KOPT-K1 (cell line): ENCODE data around the gene SRPK1.

ENCODE experiments used
- H3K27ac ChIP-seq: fragments of 200-600 bp; sonication (generic); 2 replicates; pipeline ENCODE4 v1.5.1; 2016; ENCODE audit warnings: antibody characterized with exemption, mild to moderate bottlenecking, low read depth, low read length; ENCODE audit not compliant: poor library complexity, severe bottlenecking
- H3K36me3 ChIP-seq: fragments of 200-600 bp; sonication (generic); 2 replicates; pipeline ENCODE4 v1.5.1; 2017; ENCODE audit warnings: antibody characterized with exemption, mild to moderate bottlenecking, low read length, moderate library complexity; ENCODE audit not compliant: insufficient read depth
- H3K9me3 ChIP-seq: fragments of 200-600 bp; sonication (generic); 2 replicates; pipeline ENCODE4 v1.5.1; 2017; ENCODE audit warnings: antibody characterized with exemption, low read length, mild to moderate bottlenecking; ENCODE audit not compliant: insufficient read depth, poor library complexity, severe bottlenecking

SRPK1 gene

GRCh38 chr6:35897036-35897435, 23.9 kb downstream of the SRPK1 start:
- H3K36me3 ChIP-seq: peaks cover 75% of the 10 kb centered on the region
- H3K9me3 ChIP-seq: no peaks in the 10 kb centered on the region
- H3K27ac ChIP-seq: no peak overlapping the region

- Histone ChIP-seq H3K9me3 (no peaks in the 10 kb centered on the region), H3K36me3 (peaks cover 70% of the 10 kb centered on the region), H3K27ac (no peak overlapping the region)
These were observed 24.7 kb downstream of the SRPK1 start for GRCh38 chr6:35896228-35896627.

- Histone ChIP-seq H3K36me3 (peaks cover 70% of the 10 kb centered on the region), H3K9me3 (no peaks in the 10 kb centered on the region), H3K27ac (no peak overlapping the region)
These were observed 25.3 kb downstream of the SRPK1 start for GRCh38 chr6:35895560-35895959.

GRCh38 chr6:35894776-35895175, 26.1 kb downstream of the SRPK1 start:
- no peaks in the 10 kb centered on the region for H3K9me3 ChIP-seq
- H3K27ac ChIP-seq: no peak overlapping the region
- peaks cover 71% of the 10 kb centered on the region for H3K36me3 ChIP-seq

- Histone ChIP-seq H3K27ac (no peak overlapping the region), H3K9me3 (no peaks in the 10 kb centered on the region), H3K36me3 (peaks cover 72% of the 10 kb centered on the region)
These were observed 27.7 kb downstream of the SRPK1 start for GRCh38 chr6:35893246-35893645.

GRCh38 chr6:35892482-35892881, 28.4 kb downstream of the SRPK1 start:
- H3K9me3 ChIP-seq: no peaks in the 10 kb centered on the region
- no peak overlapping the region for H3K27ac ChIP-seq
- H3K36me3 ChIP-seq: peaks cover 72% of the 10 kb centered on the region

GRCh38 chr6:35879151-35879550, 41.7 kb downstream of the SRPK1 start:
- H3K9me3 ChIP-seq: peaks cover 19% of the 10 kb centered on the region
- no peak overlapping the region for H3K27ac ChIP-seq
- H3K36me3 ChIP-seq: peaks cover 95% of the 10 kb centered on the region

GRCh38 chr6:35876902-35877301, 44.0 kb downstream of the SRPK1 start:
- peaks cover 91% of the 10 kb centered on the region for H3K36me3 ChIP-seq
- no peak overlapping the region for H3K27ac ChIP-seq

GRCh38 chr6:35874730-35875129, 46.2 kb downstream of the SRPK1 start:
- Histone ChIP-seq H3K27ac (no peak overlapping the region), H3K36me3 (peaks cover 93% of the 10 kb centered on the region), H3K9me3 (no peaks in the 10 kb centered on the region)

More at GRCh38 chr6:35876902-35877301, 44.0 kb downstream of the SRPK1 start:
- peaks cover 13% of the 10 kb centered on the region for H3K9me3 ChIP-seq

- Histone ChIP-seq H3K36me3 (peaks cover 97% of the 10 kb centered on the region), H3K9me3 (no peaks in the 10 kb centered on the region), H3K27ac (no peak overlapping the region)
These were observed 61.5 kb downstream of the SRPK1 start for GRCh38 chr6:35859367-35859766.

GRCh38 chr6:35857853-35858252, 63.0 kb downstream of the SRPK1 start:
- no peaks in the 10 kb centered on the region for H3K9me3 ChIP-seq
- no peak overlapping the region for H3K27ac ChIP-seq
- H3K36me3 ChIP-seq: peaks cover 100% of the 10 kb centered on the region

GRCh38 chr6:35856250-35856649, 64.6 kb downstream of the SRPK1 start:
- no peak overlapping the region for H3K27ac ChIP-seq
- no peaks in the 10 kb centered on the region for H3K9me3 ChIP-seq
- peaks cover 100% of the 10 kb centered on the region for H3K36me3 ChIP-seq

- Histone ChIP-seq H3K36me3 (peaks cover 100% of the 10 kb centered on the region), H3K9me3 (peaks cover 11% of the 10 kb centered on the region), H3K27ac (no peak overlapping the region)
These were observed 67.9 kb downstream of the SRPK1 start for GRCh38 chr6:35852994-35853393.

- H3K9me3 ChIP-seq: peaks cover 11% of the 10 kb centered on the region
- H3K27ac ChIP-seq: no peak overlapping the region
- H3K36me3 ChIP-seq: peaks cover 100% of the 10 kb centered on the region
These were observed 70.7 kb downstream of the SRPK1 start for GRCh38 chr6:35850208-35850607.

- H3K9me3 ChIP-seq: peaks cover 11% of the 10 kb centered on the region
- no peak overlapping the region for H3K27ac ChIP-seq
- peaks cover 100% of the 10 kb centered on the region for H3K36me3 ChIP-seq
These were observed 76.6 kb downstream of the SRPK1 start for GRCh38 chr6:35844290-35844689.

GRCh38 chr6:35842381-35842780, 78.5 kb downstream of the SRPK1 start:
- H3K36me3 ChIP-seq: peaks cover 100% of the 10 kb centered on the region
- no peaks in the 10 kb centered on the region for H3K9me3 ChIP-seq
- no peak overlapping the region for H3K27ac ChIP-seq

- H3K36me3 ChIP-seq: peaks cover 99% of the 10 kb centered on the region
- H3K9me3 ChIP-seq: no peaks in the 10 kb centered on the region
- H3K27ac ChIP-seq: no peak overlapping the region
These were observed 81.9 kb downstream of the SRPK1 start for GRCh38 chr6:35839019-35839418.
